GM21529 (cell line): ENCODE measurements around the gene MARS1.
A peak's percentile ranks its signal among the peaks of the same experiment; 100 is the strongest.
"Not testable (repeated sequence)": the region's sequence is repeated elsewhere in the genome, so short reads cannot be mapped to it uniquely, and the experiment has no call there.

ENCODE experiments used
- ATAC-seq: cut with Tn5 transposase; IDR thresholded peaks from one replicate; pipeline ENCODE4 v1.9.1; 2021; ENCODE audit not compliant: unreplicated experiment

The MARS1 gene

GRCh38 chr12:57487597-57488401 is at the start of gene MARS1:
TSS of gene MARS1 (plus strand) at chr12:57488068. CDS start at chr12:57488091, 23 bp downstream.
- ATAC-seq, result peak; percentile 97

- ATAC-seq, result no peak
Observed at GRCh38 chr12:57438400-57438799, 49.5 kb upstream of the MARS1 start.

- no peak for ATAC-seq
Observed at GRCh38 chr12:57439762-57440266, 48.1 kb upstream of the MARS1 start.

GRCh38 chr12:57441393-57441792 is 46.5 kb upstream of the MARS1 start:
- not testable (repeated sequence) for ATAC-seq

- ATAC-seq, result no peak
Observed at GRCh38 chr12:57441846-57442427, 45.9 kb upstream of the MARS1 start.

- not testable (repeated sequence) for ATAC-seq
Observed at GRCh38 chr12:57444337-57444736, 43.5 kb upstream of the MARS1 start.

GRCh38 chr12:57444744-57445143 is 43.1 kb upstream of the MARS1 start:
- no peak for ATAC-seq

GRCh38 chr12:57446292-57446960 is 41.4 kb upstream of the MARS1 start:
- ATAC-seq, result no peak

- no peak for ATAC-seq
Observed at GRCh38 chr12:57448669-57449068, 39.2 kb upstream of the MARS1 start.

GRCh38 chr12:57449375-57449774 is 38.5 kb upstream of the MARS1 start:
- ATAC-seq, result no peak

GRCh38 chr12:57450057-57450456 is 37.8 kb upstream of the MARS1 start:
- no peak for ATAC-seq

GRCh38 chr12:57451233-57451778 is 36.6 kb upstream of the MARS1 start:
- no peak for ATAC-seq

GRCh38 chr12:57452181-57452936 is 35.5 kb upstream of the MARS1 start:
- peak; percentile 7 for ATAC-seq

GRCh38 chr12:57452937-57453509 is 34.8 kb upstream of the MARS1 start:
- ATAC-seq, result peak; percentile 57

- no peak for ATAC-seq
Observed at GRCh38 chr12:57454213-57454565, 33.7 kb upstream of the MARS1 start.

- no peak for ATAC-seq
Observed at GRCh38 chr12:57454566-57455373, 33.1 kb upstream of the MARS1 start, which contains the start of gene INHBE. TSS of gene INHBE (plus strand) at chr12:57455307. CDS start at chr12:57455537, 230 bp downstream.

GRCh38 chr12:57455374-57456144 is 32.3 kb upstream of the MARS1 start:
- no peak for ATAC-seq

- ATAC-seq, result peak; percentile 23
Observed at GRCh38 chr12:57456145-57456700, 31.6 kb upstream of the MARS1 start.
